ENCODE measurements around the gene RAI1. TPM values are rescaled to one million over a fixed set of nuclear protein-coding genes. Genes with fewer than 3 reads are reported as not detected.
"Not testable (repeated sequence)": the region's sequence is repeated elsewhere in the genome, so short reads cannot be mapped to it uniquely, and the experiment has no call there.

Gene RAI1
- total RNA-seq, 1 donor from 2014 or later, result 25.1 TPM

GRCh38 chr17:17663160-17664063 lies 17.8 kb upstream of the RAI1 start:
- DNase-seq (ENCODE audit: low read depth), result peak; percentile 93

- no peak for DNase-seq (ENCODE audit: low read depth)
Observed at GRCh38 chr17:17664064-17664452, 17.2 kb upstream of the RAI1 start.

GRCh38 chr17:17665255-17665654 lies 16.0 kb upstream of the RAI1 start:
- no peak for DNase-seq (ENCODE audit: low read depth)

- peak; percentile 62 for DNase-seq (ENCODE audit: low read depth)
Observed at GRCh38 chr17:17666111-17666714, 15.0 kb upstream of the RAI1 start.

- no peak for DNase-seq (ENCODE audit: low read depth)
Observed at GRCh38 chr17:17667231-17667630, 14.0 kb upstream of the RAI1 start.

GRCh38 chr17:17667947-17668346 lies 13.3 kb upstream of the RAI1 start:
- no peak for DNase-seq (ENCODE audit: low read depth)

GRCh38 chr17:17668358-17668757 lies 12.9 kb upstream of the RAI1 start:
- no peak for DNase-seq (ENCODE audit: low read depth)

- no peak for DNase-seq (ENCODE audit: low read depth)
Observed at GRCh38 chr17:17668775-17669579, 12.3 kb upstream of the RAI1 start.

GRCh38 chr17:17669580-17670235 lies 11.6 kb upstream of the RAI1 start:
- no peak for DNase-seq (ENCODE audit: low read depth)

- DNase-seq (ENCODE audit: low read depth), result no peak
Observed at GRCh38 chr17:17670701-17671305, 10.5 kb upstream of the RAI1 start.

GRCh38 chr17:17671369-17672129 lies 9.7 kb upstream of the RAI1 start:
- no peak for DNase-seq (ENCODE audit: low read depth)

- DNase-seq (ENCODE audit: low read depth), result no peak
Observed at GRCh38 chr17:17672453-17673368, 8.5 kb upstream of the RAI1 start.

- no peak for DNase-seq (ENCODE audit: low read depth)
Observed at GRCh38 chr17:17675416-17675815, 5.8 kb upstream of the RAI1 start.

GRCh38 chr17:17675925-17676534 lies 5.2 kb upstream of the RAI1 start:
- DNase-seq (ENCODE audit: low read depth), result peak; percentile 45

- DNase-seq (ENCODE audit: low read depth), result no peak
Observed at GRCh38 chr17:17676752-17677151, 4.5 kb upstream of the RAI1 start.

- no peak for DNase-seq (ENCODE audit: low read depth)
Observed at GRCh38 chr17:17677299-17678040, 3.8 kb upstream of the RAI1 start.

- not testable (repeated sequence) for DNase-seq (ENCODE audit: low read depth)
Observed at GRCh38 chr17:17678063-17678699, 3.1 kb upstream of the RAI1 start.

GRCh38 chr17:17679243-17679642 lies 2.0 kb upstream of the RAI1 start:
- DNase-seq (ENCODE audit: low read depth), result no peak

Measured in renal cortical epithelial cell (primary cell).